OCI-LY3 (cell line): ENCODE results near the gene TNNC2.

Source experiments
- H2AFZ ChIP-seq: fragments of 200-600, 300-600 bp; shearing (Covaris generic); 2 replicates; pipeline ENCODE4 v1.6.0; 2014; ENCODE audit warnings: antibody characterized with exemption, low read depth, low read length
- H3K27ac ChIP-seq: fragments of 200-600, 300-600 bp; sonication (generic); 2 replicates; pipeline ENCODE4 v1.5.1; 2014; ENCODE audit warnings: mild to moderate bottlenecking, low read length, moderate library complexity, mixed read lengths
- H3K27me3 ChIP-seq: fragments of 200-600, 300-600 bp; sonication (generic); 2 replicates; pipeline ENCODE4 v1.6.1; 2014; ENCODE audit warnings: low read depth, low read length, mixed read lengths
- H3K36me3 ChIP-seq: fragments of 200-600, 300-600 bp; sonication (generic); replicated peaks from 2 replicates; pipeline ENCODE3; 2014; ENCODE audit warnings: low read depth, low read length, mixed read lengths
- H3K4me1 ChIP-seq: fragments of 300-600, 200-600 bp; sonication (generic); 2 replicates; pipeline ENCODE4 v1.6.1; 2014; ENCODE audit warnings: low read length, mixed read lengths
- H3K4me2 ChIP-seq: fragments of 200-600, 300-600 bp; sonication (generic); 2 replicates; pipeline ENCODE4 v1.6.1; 2014; ENCODE audit warnings: low read length, mixed read lengths
- H3K4me3 ChIP-seq: fragments of 300-600, 200-600 bp; sonication (generic); 2 replicates; pipeline ENCODE4 v1.5.1; 2014; ENCODE audit warnings: antibody characterized with exemption, mild to moderate bottlenecking, low read length, moderate library complexity
- H3K79me2 ChIP-seq: fragments of 300-600, 200-600 bp; shearing (Covaris generic); 2 replicates; pipeline ENCODE4 v1.6.1; 2014; ENCODE audit warnings: mild to moderate bottlenecking, low read length, mixed read lengths
- H3K9ac ChIP-seq: fragments of 300-600, 200-600 bp; shearing (Covaris generic); 2 replicates; pipeline ENCODE4 v1.6.0; 2014; ENCODE audit warnings: mild to moderate bottlenecking, low read length, moderate library complexity
- H3K9me3 ChIP-seq: fragments of 200-600, 300-600 bp; shearing (Covaris generic); 2 replicates; pipeline ENCODE4 v1.6.1; 2014; ENCODE audit warnings: low read length, mixed read lengths; ENCODE audit not compliant: insufficient read depth
- H4K20me1 ChIP-seq: fragments of 200-600, 300-600 bp; sonication (generic); 2 replicates; pipeline ENCODE4 v1.6.1; 2016; ENCODE audit warnings: low read length, mixed read lengths; ENCODE audit not compliant: insufficient read depth
- EZH2phosphoT487 ChIP-seq: fragments of 200-600 bp; shearing (Covaris generic); IDR thresholded peaks from 2 replicates; pipeline ENCODE4 v1.6.1; 2018; ENCODE audit warnings: antibody characterized with exemption, mixed run types, low read depth
- TF ChIP-seq, protein P1 (sequence below): fragments of 200-600, 300-600 bp; sonication (generic); IDR thresholded peaks from 2 replicates; pipeline ENCODE4 v1.5.1; 2014; ENCODE audit warnings: antibody characterized with exemption, low read length, low read depth

TNNC2 gene

DNA sequence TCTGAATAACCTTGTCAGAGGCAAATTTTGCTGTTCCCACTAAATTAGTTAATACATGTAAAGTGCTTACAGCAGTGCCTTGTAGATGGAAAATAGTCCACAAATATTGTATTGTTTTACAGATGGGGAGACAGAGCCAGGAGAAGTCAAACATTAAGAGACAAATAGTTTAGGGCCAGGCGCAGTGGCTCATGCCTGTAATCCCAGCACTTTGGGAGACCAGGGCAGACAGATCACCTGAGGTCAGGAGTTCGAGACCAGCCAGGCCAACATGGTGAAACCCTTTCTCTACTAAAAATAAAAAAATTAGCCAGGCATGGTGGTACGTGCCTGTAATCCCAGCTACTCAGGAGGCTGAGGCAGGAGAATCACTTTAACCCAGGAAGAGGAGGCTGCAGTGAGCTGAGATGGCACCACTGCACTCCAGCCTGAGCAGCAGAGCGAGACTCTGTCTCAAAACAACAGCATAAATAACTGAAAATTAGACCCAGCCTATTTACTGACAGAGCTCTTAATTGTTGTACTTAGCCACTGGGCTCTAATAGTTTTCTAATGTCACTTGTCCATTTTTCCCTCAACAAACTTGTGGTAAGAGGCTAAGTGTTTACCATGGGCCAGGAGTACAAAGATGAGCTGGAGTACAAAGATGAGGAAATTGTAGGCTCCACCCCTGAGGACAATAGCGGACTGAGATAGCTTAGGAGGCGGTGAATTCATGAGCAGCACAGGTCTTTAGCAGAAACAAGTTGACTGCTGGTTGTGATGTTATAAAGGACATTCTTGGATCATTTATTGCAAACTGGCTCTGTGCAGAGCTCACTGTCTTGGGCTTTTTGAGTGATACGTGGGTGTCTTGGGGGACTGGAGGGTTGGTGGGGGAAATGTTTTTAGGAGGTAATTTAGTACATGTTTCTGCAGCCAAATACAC is 36.7 kb upstream of the TNNC2 start:
- TF ChIP-seq, protein P1, sequence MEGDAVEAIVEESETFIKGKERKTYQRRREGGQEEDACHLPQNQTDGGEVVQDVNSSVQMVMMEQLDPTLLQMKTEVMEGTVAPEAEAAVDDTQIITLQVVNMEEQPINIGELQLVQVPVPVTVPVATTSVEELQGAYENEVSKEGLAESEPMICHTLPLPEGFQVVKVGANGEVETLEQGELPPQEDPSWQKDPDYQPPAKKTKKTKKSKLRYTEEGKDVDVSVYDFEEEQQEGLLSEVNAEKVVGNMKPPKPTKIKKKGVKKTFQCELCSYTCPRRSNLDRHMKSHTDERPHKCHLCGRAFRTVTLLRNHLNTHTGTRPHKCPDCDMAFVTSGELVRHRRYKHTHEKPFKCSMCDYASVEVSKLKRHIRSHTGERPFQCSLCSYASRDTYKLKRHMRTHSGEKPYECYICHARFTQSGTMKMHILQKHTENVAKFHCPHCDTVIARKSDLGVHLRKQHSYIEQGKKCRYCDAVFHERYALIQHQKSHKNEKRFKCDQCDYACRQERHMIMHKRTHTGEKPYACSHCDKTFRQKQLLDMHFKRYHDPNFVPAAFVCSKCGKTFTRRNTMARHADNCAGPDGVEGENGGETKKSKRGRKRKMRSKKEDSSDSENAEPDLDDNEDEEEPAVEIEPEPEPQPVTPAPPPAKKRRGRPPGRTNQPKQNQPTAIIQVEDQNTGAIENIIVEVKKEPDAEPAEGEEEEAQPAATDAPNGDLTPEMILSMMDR = no peak
- TF ChIP-seq EZH2phosphoT487 = no peak
- Histone ChIP-seq H3K4me2 (no peak overlapping the region), H3K27ac (no peak overlapping the region), H3K4me1 (no peaks in the 10 kb centered on the region), H3K27me3 (no peaks in the 10 kb centered on the region), H3K79me2 (no peaks in the 10 kb centered on the region), H3K4me3 (no peak overlapping the region), H2AFZ (no peak overlapping the region), H3K9ac (no peak overlapping the region), H4K20me1 (no peaks in the 10 kb centered on the region), H3K9me3 (no peaks in the 10 kb centered on the region), H3K36me3 (no peaks in the 10 kb centered on the region)

DNA sequence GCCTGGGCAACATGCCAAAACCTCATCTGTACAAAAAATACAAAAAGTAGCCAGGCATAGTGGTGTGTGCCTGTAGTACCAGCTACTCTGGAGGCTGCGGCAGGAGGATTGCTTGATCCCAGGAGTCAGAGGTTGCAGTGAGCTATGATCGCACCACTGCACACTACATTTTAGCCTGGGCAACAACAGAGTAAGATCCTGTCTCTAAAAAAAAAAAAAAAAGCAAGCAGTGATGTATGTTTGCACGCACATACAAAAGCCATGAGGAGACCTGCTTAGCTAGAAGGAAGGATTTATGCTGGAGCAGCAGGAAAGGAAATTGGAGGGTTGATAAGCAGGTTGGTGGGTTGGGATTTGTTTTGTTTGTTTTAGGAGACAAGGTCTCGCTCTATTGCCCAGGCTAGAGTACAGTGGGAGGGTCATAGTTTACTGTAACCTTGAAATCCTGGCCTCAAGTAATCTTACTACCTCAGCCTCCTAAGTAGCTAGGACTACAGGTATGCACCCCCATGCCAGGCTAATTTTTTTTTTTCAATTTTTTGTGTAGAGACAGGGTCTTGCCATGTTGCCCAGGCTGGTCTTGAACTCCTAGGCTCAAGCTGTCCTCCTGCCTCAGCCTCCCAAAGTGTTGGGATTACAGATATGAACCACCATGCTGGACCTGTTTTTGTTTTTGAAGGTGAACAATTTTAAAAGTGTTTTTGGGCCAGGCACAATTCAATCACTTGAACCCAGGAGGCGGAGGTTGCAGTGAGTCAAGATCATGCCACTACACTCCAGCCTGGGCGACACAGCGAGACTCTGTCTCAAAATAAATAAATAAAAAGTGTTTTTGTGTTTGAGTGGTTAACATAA is 34.3 kb upstream of the TNNC2 start:
- H2AFZ ChIP-seq = no peak overlapping the region
- no peaks in the 10 kb centered on the region for H3K9me3 ChIP-seq
- no peaks in the 10 kb centered on the region for H4K20me1 ChIP-seq
- peaks cover 10% of the 10 kb centered on the region for H3K79me2 ChIP-seq
- no peak overlapping the region for H3K4me3 ChIP-seq
- H3K4me1 ChIP-seq = peaks cover 10% of the 10 kb centered on the region
- no peaks in the 10 kb centered on the region for H3K36me3 ChIP-seq
- no peak overlapping the region for H3K9ac ChIP-seq
- no peak overlapping the region for H3K4me2 ChIP-seq
- H3K27me3 ChIP-seq = no peaks in the 10 kb centered on the region
- TF ChIP-seq EZH2phosphoT487 = no peak
- TF ChIP-seq, protein P1 = no peak
- no peak overlapping the region for H3K27ac ChIP-seq

DNA sequence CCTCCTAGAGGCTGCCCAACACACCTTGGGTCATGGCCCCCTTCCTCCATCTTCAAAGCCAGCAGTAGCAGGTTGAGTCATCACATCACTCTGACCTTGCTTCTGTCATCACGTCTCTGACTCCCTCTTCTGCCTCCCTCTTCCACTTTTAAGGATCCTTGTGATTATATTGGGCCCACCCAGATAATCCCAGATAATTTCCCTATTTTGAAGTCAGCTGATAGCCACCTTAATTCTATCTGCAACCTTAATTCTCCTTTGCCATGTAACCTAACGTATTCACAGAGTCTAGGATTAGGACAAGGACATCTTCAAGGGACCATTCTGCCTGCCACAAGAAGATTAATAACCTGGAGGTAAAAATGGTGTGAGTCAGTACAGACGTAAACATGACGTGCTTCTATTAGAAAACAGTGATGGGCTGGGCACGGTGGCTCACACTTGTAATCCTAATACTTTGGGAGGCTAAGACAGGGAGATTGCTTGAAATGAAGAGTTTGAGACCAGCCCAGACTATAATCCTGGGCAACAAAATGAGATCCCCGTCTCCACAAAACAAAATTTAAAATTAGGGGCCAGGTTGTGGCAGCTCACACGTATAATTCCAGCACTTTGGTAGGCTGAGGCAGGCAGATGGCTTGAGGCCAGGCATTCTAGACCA is 33.6 kb upstream of the TNNC2 start:
- H3K36me3 ChIP-seq = no peaks in the 10 kb centered on the region
- no peak overlapping the region for H3K27ac ChIP-seq
- no peak overlapping the region for H3K4me2 ChIP-seq
- H3K4me3 ChIP-seq = no peak overlapping the region
- H3K4me1 ChIP-seq = peaks cover 15% of the 10 kb centered on the region
- H4K20me1 ChIP-seq = no peaks in the 10 kb centered on the region
- no peaks in the 10 kb centered on the region for H3K9me3 ChIP-seq
- no peak overlapping the region for H2AFZ ChIP-seq
- H3K27me3 ChIP-seq = no peaks in the 10 kb centered on the region
- H3K9ac ChIP-seq = no peak overlapping the region
- no peak for TF ChIP-seq EZH2phosphoT487
- TF ChIP-seq, protein P1 = no peak
- H3K79me2 ChIP-seq = peaks cover 17% of the 10 kb centered on the region
